HepG2 (cell line): ENCODE results near the gene PIMREG. TPM values are rescaled to one million over a fixed set of nuclear protein-coding genes. Genes with fewer than 3 reads are reported as not detected.

Experiments used
- ATF7-NPFF ChIP-seq: sonication (generic); formaldehyde crosslinking; IDR thresholded peaks from 2 replicates; pipeline ENCODE4 v1.8.1; 2023; ENCODE audit warnings: mild to moderate bottlenecking, low read depth, missing genetic modification reagents, moderate library complexity
- KLF6 ChIP-seq: IDR thresholded peaks from 2 replicates; pipeline ENCODE4 v1.8.0; 2016; ENCODE audit warnings: missing biosample characterization, missing genetic modification reagents
- NFAT5 ChIP-seq: sonication (generic); formaldehyde crosslinking; IDR thresholded peaks from 2 replicates; pipeline ENCODE4 v1.4.0; 2020; ENCODE audit warnings: missing genetic modification reagents
- RAD21 ChIP-seq: fragments of 450-650 bp; formaldehyde crosslinking; IDR thresholded peaks from 2 replicates; pipeline ENCODE4 v1.5.0; 2020; ENCODE audit warnings: mild to moderate bottlenecking
- REST ChIP-seq, 2 experiments: IDR thresholded peaks; 2 replicates each; pipeline ENCODE4 v1.6.1; 2011 to 2012; ENCODE audit warnings: low read length in 2 of 2, borderline replicate concordance in 1 of 2, low read depth in 1 of 2, mild to moderate bottlenecking in 1 of 2, moderate library complexity in 1 of 2
- RFX3 ChIP-seq: IDR thresholded peaks from 2 replicates; pipeline ENCODE4 v1.6.1; 2016; ENCODE audit warnings: missing biosample characterization, missing genetic modification reagents
- RFXAP ChIP-seq: sonication (generic); formaldehyde crosslinking; IDR thresholded peaks from 2 replicates; pipeline ENCODE4 v1.4.0; 2020; ENCODE audit warnings: missing genetic modification reagents, borderline replicate concordance
- SP5 ChIP-seq: IDR thresholded peaks from 2 replicates; pipeline ENCODE4 v1.6.1; 2016; ENCODE audit warnings: low read depth, borderline replicate concordance
- TARDBP ChIP-seq: sonication (generic); formaldehyde crosslinking; IDR thresholded peaks from 2 replicates; pipeline ENCODE4 v1.8.0; 2022; ENCODE audit warnings: mild to moderate bottlenecking, missing genetic modification reagents
- ZFP90 ChIP-seq: sonication (generic); formaldehyde crosslinking; IDR thresholded peaks from 2 replicates; pipeline ENCODE4 v1.8.0; 2022; ENCODE audit warnings: missing genetic modification reagents, mild to moderate bottlenecking, inconsistent platforms, borderline replicate concordance
- ZNF12 ChIP-seq: sonication (generic); formaldehyde crosslinking; IDR thresholded peaks from 2 replicates; pipeline ENCODE4 v1.5.0; 2020; ENCODE audit warnings: missing genetic modification reagents
- ZNF160 ChIP-seq: sonication (generic); formaldehyde crosslinking; IDR thresholded peaks from 2 replicates; pipeline ENCODE4 v1.8.0; 2022; ENCODE audit warnings: mild to moderate bottlenecking, inconsistent platforms, missing genetic modification reagents
- ZNF20 ChIP-seq: sonication (generic); formaldehyde crosslinking; IDR thresholded peaks from 2 replicates; pipeline ENCODE4 v1.4.0; 2020; ENCODE audit warnings: mild to moderate bottlenecking, moderate library complexity, missing genetic modification reagents
- ZNF451 ChIP-seq: sonication (generic); formaldehyde crosslinking; IDR thresholded peaks from 2 replicates; pipeline ENCODE4 v1.5.0; 2020; ENCODE audit warnings: mild to moderate bottlenecking, missing genetic modification reagents
- polyA plus RNA-seq, 8 experiments: library from polyadenylated mRNA; depleted of rRNA in 3 of 8; stranded (reverse) in 7 of 8; unstranded in 1 of 8; fragments of >200 nt; fragmentation: Illumina TruSeq in 4 of 8; extraction: Trizol in 4 of 8; gene quantifications; 2 replicates each; pipeline versions ENCODE4 v1.2.1 to v1.2.3, GENCODE V29; 2011 to 2016; ENCODE audit warnings: low read depth in 4 of 8, missing spikeins in 1 of 8, mixed read lengths in 1 of 8; ENCODE audit not compliant: insufficient read depth in 1 of 8
- total RNA-seq, 5 experiments: library from RNA; depleted of rRNA; stranded (reverse); fragments of >200 nt; fragmentation: Illumina TruSeq; extraction: Trizol; gene quantifications; 2 replicates each; pipeline ENCODE4 v1.2.3, GENCODE V29; 2016; ENCODE audit warnings: low read depth in 1 of 5
- TF ChIP-seq, protein P1 (sequence below): sonication (generic); formaldehyde crosslinking; conservative IDR thresholded peaks from 2 replicates; pipeline ENCODE4 v1.4.0; 2020; ENCODE audit warnings: missing genetic modification reagents
- TF ChIP-seq, protein P2 (sequence below): sonication (generic); formaldehyde crosslinking; IDR thresholded peaks from 2 replicates; pipeline ENCODE4 v1.8.0; 2022; ENCODE audit warnings: mild to moderate bottlenecking, missing genetic modification reagents, borderline replicate concordance

Gene PIMREG
- total and polyA plus RNA-seq, 2 of the 13 experiments (the other 11 are each of a cell fraction or from before 2014, with no cell fraction given): 15.6 to 30.3 TPM

DNA sequence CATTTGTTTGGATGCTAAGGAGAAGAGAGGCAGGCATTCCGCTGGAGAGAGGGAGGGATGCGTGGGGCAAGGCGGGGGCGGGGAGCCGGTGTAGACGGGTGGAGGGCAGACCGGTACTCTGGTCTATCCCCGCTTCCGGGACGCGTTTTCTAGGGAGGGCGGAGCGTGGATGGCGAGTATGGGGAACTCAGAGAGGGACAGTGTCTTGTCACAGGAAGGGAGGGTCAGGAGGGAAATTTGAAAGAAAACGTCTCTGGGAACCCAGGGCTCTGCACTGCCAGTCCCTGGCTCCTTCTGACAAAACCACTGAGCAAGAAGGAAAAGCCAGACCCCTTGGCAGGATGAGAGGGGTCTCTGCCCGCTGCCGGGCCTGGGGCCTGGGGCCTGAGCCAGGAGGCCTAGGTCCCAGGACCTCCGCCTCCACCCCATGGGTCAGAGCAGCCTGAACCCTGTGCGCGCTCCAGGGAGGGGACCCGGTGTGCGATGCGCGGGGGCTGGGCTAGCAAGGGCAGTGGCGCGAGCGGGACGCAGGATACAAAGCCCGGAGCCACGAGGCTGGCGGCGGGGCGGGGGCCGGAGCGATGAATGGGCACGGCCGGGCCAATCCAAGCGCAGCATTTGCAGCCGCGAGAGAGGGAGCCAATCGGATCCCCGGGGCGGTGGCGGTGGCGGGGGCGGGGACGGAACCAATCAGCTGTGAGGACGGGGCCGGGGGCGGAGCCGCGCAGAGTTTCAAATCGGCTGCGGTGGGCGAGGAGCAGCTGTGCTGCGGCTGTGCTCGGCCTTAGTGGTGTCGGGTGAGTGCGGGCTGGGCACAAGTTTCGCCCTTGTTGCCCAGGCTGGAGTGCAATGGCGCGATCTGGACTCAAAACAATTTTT is at the start of gene PIMREG (continued):
- TF ChIP-seq, protein P1, sequence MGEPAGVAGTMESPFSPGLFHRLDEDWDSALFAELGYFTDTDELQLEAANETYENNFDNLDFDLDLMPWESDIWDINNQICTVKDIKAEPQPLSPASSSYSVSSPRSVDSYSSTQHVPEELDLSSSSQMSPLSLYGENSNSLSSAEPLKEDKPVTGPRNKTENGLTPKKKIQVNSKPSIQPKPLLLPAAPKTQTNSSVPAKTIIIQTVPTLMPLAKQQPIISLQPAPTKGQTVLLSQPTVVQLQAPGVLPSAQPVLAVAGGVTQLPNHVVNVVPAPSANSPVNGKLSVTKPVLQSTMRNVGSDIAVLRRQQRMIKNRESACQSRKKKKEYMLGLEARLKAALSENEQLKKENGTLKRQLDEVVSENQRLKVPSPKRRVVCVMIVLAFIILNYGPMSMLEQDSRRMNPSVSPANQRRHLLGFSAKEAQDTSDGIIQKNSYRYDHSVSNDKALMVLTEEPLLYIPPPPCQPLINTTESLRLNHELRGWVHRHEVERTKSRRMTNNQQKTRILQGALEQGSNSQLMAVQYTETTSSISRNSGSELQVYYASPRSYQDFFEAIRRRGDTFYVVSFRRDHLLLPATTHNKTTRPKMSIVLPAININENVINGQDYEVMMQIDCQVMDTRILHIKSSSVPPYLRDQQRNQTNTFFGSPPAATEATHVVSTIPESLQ (CRISPR knock-in tag): no peak
- peak; percentile 84 for TF ChIP-seq TARDBP (CRISPR knock-in tag)
- TF ChIP-seq SP5 (CRISPR knock-in tag): peak; percentile 53; the same call in 1 of the 2 replicates
- TF ChIP-seq ZNF160 (CRISPR knock-in tag): no peak; the same call in 1 of the 2 replicates
- TF ChIP-seq RFX3 (CRISPR knock-in tag): no peak
- no peak for TF ChIP-seq ZNF20 (CRISPR knock-in tag)
- peak; percentile 96 for TF ChIP-seq ATF7-NPFF (CRISPR knock-in tag)
- peak; percentile 60; the same call in 1 of the 2 replicates for TF ChIP-seq RFXAP (CRISPR knock-in tag)
- no peak for TF ChIP-seq REST (IDR thresholded peaks at IDR 0.05; ENCODE audit: borderline replicate concordance in 1 of 2, low read depth in 1 of 2, low read length in 2 of 2)
- TF ChIP-seq ZFP90: no peak
- 0 out of 2 replicates have a peak, but pooled peaks have one; percentile 78 for TF ChIP-seq ZNF451 (CRISPR knock-in tag)
- TF ChIP-seq RAD21 (CRISPR knock-in tag): no peak
- no peak for TF ChIP-seq KLF6 (CRISPR knock-in tag)
- TF ChIP-seq NFAT5 (CRISPR knock-in tag): no peak
- no peak for TF ChIP-seq ZNF12 (CRISPR knock-in tag)
- TF ChIP-seq, protein P2, sequence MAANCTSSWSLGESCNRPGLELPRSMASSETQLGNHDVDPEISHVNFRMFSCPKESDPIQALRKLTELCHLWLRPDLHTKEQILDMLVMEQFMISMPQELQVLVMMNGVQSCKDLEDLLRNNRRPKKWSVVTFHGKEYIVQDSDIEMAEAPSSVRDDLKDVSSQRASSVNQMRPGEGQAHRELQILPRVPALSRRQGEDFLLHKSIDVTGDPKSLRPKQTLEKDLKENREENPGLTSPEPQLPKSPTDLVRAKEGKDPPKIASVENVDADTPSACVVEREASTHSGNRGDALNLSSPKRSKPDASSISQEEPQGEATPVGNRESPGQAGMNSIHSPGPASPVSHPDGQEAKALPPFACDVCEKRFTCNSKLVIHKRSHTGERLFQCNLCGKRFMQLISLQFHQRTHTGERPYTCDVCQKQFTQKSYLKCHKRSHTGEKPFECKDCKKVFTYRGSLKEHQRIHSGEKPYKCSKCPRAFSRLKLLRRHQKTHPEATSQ (CRISPR knock-in tag): no peak; the same call in 1 of the 2 replicates
